SIG-M5 treated with dmso at 0.1 percent for 504 hours (cell line): ENCODE measurements around the gene INSYN1.
"Not testable (repeated sequence)": the region's sequence is repeated elsewhere in the genome, so short reads cannot be mapped to it uniquely, and the experiment has no call there.

Experiments
- DNase-seq: peaks from one replicate; lab custom pipeline; 2025; ENCODE audit not compliant: unreplicated experiment; lab: John Stamatoyannopoulos, UW

The INSYN1 gene

DNA sequence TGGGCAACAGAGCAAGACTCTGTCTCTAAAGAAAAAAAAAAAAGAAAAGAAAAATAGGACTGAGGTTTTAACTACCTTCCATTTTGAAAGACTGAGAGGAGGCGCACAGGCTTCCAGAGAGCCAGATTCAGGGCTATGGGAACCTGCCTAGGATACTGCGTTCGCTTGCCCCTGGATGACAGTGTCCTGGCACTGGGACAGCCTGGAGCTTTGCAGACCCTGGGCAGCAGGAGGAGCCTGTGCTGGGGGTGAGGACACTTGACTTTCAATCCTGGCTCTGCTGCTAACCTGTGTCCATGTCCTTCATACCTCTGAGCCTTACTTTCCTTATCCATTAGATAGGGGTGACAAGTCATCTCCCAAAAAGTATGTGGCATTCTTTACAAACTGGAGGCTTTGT is 37.7 kb downstream of the INSYN1 start:
- DNase-seq, result no peak

DNA sequence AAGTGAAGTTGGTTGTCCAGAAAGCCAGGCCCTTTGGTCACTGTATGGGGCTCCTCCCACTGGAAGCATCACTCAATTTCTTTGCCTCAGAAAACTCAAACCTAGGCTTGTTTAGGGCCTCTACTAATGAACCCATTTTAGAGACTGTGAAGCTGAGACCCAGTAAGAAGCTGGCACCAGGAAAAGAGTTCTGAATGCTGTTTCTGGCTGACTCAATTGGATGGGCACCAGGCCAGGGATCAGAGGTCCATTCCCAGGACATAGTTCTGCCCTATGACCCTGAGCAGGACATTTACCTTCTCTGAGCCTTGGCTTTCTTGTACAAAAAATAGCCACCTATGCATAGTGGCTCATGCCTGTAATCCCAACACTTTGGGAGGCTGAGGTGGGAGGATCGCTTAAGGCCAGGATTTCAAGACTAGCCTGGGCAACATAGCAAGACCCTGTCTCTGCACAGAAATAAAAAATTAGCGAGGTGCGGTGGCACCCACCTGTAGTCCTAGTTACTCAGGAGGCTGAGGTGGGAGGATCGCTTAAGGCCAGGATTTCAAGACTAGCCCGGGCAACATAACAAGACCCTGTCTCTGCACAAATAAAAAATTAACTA is 38.4 kb downstream of the INSYN1 start:
- no peak for DNase-seq

DNA sequence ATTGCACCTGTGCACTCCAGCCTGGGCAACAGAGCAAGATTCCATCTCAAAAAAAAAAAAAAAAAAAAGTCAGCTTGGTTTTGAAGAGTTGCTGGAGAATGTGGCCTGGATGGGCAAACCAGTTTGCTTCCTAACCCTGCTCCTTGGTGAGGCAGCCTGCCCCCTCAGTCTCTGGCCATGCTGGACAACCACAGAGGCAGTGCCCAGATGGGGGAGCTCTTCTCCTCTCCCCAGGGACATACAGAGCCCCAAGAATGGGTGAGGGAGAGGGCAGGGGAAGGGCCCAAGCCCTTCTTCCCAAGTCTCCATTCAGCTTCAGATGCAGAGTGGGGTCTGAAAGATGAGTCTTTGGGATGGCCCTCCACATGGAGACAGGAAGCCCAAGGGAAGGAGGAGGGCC is 41.0 kb downstream of the INSYN1 start:
- peak; percentile 22 for DNase-seq

DNA sequence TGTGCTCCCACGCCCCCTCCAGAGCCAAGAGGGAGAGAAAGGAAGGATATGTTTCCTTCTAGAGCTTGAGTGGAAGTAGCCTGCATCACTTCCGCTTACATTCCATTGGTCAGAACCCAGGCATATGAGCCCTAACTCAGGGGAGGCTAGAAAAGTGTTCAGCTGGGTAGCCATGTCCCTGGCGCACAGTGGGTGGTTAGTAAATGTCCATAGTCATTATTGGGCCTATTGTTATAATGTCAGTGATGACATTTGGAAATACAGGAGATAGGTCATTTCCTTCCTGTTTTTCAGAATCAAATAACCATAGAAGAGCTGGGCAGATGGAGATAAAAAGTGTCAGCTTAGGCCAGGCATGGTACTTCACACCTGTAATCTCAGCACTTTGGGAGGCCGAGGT is 41.6 kb downstream of the INSYN1 start:
- no peak for DNase-seq

DNA sequence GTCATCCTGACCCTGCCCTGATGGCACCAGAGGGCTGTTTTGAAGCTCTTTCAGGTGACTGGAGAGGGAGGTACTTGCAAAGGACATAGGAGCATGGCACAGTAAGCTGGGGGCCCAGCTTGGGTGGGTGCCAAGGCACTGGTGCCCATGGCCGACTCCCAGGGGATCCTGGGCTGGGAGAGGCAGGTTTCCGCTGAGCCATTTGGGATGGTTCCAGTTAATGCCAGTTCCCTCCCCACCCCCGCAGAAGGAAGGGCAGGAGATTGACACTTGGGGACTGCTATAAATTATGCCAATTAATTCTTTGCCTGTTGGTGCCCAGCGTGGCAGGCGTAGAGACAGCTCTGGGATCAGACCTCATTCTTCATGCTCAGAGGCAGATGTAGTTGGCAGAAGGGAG is 42.8 kb downstream of the INSYN1 start:
- no peak for DNase-seq

DNA sequence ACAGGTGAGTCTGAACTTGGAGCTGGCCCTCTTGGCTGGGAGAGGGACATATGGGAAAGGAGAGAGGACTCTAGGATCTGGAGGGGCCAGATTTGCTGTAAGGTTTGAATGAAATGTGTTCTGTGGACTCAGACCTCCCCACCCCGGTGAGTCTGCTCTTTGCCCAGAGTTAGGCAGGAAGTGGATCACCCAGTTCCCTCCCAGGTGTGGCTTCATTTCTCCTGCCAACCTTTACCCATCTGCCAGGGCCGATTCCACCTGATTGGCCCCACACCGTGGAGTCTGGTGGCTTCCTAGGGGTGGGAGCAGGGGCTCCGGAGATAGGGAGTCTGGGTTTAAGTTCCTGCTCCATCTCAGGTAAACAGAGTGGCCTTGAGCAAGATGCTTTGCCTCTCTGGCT is 43.5 kb downstream of the INSYN1 start:
- DNase-seq, result no peak

DNA sequence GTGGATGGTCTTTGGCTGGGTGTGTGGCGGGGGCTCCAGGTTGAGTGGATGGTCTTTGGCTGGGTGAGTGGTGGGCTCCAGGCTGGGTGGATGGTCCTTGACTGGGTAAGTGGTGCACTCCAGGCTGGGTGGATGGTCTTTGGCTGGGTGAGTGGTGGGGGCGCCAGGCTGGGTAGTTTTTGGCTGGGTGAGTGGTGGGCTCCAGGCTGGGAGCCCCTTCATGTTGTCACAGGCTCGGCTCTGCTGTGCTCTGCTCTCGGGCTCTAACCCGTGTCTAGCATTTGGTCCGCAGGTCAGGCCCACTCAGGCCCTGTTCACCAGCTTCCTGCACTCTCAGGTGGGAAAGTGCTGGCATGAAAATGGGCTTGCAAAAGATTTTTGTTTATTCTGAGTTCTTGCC is 43.9 kb downstream of the INSYN1 start:
- DNase-seq, result no peak

DNA sequence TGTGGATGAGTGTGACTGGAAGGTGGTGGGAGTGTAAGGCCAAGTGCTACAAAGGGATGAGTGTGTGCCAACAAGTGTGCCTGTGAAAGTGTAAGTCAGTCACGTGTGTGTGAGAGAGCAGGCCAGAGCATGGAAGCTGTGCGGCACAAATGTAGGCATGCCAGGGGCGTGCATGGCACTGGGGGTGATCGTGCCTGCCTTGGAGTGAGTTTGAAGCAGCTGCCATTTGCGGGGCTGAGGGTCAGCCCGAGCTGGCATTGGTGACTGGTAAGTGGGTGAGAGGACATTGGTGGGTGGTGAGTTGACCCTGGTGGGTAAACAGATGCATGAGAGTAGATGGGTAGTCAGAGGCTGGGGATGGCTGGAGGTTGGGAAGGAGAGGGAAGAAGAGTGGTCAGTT is 44.5 kb downstream of the INSYN1 start:
- DNase-seq, result no peak

DNA sequence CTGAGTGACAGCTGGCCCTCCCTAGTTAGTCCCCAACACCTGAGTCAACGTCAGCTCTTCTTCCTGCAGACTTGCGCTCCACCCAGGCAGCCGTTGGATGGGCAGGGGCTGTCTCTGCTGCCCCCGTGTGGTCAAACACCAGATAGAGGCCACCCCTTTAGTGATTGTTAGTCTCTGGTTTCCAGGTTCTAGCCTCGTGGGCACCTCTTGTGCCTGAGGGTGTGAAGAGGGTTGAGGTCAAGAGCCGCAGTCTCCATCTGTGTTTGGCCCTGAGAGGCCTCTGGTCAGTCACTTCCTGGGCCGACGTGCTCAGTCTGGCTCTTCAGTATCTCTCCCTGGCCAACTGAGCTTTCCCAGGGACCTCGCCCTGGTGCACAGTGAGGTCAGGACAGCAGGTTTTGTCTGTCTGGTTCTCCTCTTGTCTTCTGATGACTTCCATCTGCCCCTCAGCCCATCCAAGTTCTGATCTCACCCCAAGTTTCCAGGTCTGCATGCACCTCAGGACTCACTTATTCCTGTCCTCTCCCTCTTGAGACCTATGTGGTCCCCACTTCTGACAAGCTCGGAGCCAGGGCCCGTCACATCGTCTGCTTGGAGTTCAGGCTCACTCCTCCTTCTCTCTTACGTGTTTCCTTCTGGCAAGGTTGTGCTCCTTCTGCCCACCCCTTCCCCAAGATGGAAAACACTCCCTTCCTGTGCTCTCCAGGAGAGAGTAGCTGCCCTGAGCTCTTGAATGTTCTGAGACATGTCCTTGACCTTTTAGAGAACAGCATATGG is 48.1 kb downstream of the INSYN1 start:
- peak; percentile 52 for DNase-seq

DNA sequence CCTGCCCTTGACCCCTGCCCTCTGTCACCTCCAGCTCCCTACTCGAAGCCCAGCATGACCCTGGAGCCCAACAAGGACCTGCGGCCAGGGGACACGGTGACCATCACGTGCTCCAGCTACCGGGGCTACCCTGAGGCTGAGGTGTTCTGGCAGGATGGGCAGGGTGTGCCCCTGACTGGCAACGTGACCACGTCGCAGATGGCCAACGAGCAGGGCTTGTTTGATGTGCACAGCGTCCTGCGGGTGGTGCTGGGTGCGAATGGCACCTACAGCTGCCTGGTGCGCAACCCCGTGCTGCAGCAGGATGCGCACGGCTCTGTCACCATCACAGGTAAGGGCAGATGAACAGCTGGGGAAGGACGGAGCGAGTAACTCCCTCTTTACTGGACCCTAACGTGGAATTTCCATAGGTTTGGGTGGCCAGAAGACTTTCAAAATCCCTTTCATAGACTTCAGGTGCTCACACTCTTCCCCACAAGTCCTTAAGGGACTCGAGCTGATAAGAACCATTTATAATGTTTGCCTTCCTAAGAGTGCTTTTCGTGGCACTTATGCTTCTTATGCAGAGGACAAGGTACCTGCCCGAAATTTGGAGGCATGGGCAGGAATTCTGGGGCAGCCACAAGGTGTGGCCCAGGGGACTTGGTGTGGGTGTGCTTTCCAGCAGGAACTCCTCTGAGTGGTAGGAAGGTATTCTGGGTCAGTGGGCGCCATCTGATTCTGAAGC is 48.8 kb downstream of the INSYN1 start:
- not testable (repeated sequence) for DNase-seq

DNA sequence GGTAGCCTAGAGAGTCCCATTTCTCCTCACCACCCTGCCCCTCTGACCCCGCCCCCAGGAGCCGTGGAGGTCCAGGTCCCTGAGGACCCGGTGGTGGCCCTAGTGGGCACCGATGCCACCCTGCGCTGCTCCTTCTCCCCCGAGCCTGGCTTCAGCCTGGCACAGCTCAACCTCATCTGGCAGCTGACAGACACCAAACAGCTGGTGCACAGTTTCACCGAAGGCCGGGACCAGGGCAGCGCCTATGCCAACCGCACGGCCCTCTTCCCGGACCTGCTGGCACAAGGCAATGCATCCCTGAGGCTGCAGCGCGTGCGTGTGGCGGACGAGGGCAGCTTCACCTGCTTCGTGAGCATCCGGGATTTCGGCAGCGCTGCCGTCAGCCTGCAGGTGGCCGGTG is 49.5 kb downstream of the INSYN1 start:
- not testable (repeated sequence) for DNase-seq

DNA sequence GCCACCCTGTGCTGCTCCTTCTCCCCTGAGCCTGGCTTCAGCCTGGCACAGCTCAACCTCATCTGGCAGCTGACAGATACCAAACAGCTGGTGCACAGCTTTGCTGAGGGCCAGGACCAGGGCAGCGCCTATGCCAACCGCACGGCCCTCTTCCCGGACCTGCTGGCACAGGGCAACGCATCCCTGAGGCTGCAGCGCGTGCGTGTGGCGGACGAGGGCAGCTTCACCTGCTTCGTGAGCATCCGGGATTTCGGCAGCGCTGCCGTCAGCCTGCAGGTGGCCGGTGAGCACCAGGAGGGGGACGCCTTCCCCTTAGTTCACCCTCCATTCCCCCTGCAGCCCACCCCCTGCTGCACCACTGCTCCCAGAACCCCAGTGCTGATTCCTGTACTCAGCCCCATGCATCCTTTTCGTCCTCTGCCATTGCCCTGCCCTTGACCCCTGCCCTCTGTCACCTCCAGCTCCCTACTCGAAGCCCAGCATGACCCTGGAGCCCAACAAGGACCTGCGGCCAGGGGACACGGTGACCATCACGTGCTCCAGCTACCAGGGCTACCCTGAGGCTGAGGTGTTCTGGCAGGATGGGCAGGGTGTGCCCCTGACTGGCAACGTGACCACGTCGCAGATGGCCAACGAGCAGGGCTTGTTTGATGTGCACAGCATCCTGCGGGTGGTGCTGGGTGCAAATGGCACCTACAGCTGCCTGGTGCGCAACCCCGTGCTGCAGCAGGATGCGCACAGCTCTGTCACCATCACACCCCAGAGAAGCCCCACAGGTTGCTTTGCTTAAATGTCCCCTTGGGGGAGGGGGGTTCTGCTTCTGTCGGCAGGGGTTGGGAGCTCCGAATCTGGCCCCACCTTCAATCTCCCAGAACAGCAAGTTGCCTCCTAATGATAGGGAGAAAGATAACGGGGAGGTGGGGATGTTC is 50.6 kb downstream of the INSYN1 start:
- not testable (repeated sequence) for DNase-seq

DNA sequence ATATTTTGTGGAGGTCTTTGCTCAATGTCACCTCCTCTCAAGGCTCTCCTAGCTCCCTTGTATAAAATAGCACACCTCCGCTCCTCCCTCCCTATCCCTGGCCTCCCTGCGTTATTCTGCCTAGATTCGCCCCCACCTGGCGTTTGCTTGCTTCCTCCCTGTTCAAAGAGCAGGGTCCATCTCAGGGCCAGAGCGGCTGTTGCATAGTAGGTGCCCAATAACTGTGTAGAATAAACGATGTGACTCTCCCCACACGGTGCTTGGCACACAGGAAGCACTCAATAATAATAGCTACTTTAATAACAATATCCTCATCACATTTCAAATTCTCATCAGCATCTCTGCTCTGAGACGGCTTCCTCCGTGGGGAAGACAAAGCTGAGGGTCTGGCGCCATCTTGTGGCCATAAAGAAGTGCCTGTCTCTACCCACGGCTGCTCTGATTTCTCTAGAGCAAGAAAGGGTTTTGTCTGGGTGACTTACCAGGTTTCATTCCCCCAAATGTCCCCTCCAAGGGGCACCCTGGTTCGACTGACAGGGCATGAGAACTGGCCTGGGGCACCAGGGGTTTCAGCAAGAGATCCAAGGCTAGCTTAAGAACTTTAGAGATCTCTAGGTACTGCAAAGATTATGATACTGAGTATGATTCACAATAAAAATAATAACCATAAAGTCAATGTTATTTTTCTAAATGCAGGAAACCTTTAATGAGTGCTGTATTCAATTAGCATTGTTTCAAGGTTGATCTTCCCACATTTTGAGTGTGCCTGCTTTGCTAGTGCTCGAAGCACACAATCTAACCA is 52.9 kb downstream of the INSYN1 start:
- peak; percentile 72 for DNase-seq

DNA sequence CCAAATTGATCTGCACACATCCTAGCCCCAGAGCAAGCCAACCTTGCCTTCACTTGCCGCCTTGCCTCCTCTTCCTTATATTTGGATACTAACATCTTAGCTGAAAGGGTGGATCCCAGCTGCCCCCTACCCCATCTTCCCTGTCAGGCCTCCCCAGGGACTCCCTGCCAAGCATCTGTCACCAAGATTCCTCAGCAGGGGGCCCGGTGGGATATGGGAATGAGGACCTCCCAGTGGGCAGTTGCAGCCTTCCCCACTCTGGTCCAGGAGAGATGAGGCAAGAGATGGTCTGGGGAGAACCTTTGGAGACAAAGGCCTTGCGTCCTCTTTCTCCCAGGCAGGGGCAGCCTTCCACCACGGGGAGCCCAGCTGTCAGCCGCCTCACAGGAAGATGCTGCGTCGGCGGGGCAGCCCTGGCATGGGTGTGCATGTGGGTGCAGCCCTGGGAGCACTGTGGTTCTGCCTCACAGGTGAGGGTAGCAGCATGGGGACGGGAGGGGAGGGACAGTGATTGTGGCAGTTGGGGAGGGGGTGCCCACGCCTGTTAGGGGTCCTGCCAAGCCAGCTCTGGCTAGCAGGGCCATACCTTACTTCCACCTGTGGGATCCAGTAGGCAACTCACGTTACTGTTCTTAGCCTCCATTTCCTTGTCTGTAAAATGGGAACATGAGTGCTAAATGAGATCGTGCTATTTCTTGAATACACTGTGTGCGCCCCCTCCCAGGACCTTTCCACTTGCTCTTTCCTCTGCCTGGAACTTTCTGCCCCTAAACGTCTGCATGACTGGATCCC is 53.7 kb downstream of the INSYN1 start:
- DNase-seq, result no peak

DNA sequence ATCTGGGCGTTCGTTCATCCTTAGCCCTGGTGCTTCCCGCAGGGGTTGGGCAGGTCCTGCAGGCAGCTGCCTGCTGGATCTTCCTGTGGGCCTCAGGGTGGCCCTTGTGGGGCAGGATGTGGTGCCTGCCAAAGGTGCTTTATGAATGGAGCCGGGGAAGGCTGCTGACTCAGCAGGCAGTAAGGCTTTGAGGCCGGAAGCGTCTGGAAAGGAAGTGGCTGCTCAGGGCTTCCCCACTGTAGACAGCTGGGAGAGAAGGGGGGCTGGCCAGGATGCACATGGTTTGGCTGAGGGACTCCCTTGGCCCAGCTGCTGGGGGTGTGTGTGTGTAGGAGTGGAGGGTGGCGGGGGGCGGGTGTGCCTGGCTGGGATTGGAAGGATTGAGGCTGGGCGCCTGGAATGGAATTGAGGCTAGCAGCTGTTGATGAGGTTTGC is 56.1 kb downstream of the INSYN1 start:
- peak; percentile 22 for DNase-seq

DNA sequence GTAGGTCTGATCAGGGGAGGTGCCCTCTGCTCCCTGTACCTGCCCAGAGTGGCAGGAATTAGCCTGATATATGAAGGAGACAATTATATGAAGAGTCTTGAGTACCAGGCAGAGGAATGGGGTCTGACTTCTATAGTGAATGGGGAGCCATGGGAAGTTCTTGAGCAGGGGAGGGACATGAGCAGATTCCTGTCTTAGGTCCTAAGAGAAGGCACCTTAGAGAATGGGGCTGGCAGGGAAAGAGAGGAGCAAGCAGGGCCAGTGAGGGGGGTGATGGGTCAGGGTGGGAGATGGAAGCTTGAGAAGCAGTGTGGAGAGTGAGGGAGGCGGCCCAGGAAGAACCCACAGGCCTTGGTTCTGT is 56.5 kb downstream of the INSYN1 start:
- no peak for DNase-seq

DNA sequence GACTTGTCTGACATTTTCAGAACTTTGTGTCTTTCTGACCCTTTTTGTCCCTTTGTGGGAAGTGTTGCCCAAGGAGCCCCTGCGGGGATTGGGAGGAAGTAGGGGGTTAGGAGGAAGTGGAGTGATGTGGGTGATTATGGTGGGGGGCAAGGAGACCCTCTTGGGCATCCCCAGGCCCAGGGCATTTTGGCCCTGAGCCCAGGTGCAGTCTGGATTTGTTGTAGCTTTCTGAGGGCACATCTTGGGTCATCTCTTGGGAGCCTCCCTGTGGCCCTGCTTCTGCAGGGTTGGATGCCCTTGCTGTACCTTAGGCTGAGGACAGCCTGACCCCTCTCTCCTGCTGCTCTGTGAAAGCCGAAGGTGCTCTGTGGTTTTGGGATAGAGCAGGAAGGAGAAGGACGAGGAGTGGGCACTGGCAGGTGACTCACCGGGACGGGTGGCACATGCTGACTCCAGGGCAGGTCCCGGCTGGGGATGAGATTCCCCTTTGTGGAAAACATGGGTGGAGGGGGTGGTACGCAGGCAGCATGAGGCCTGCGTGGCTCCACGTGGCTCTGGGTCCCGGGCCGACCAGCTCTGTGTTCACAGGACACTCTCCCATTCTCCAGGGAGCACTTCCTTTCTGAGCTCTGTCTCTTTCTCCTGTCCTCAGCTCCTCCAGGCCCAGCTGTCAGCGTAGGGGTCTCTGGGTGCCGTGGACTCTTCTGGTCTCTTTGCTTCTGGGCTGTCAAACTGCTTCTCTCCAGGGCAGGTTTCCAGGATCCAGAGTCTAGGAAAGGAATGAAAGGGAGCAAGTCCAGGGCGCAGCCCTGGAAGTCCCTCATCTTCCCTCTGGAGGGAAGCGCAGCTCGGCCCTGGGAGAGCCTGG is 57.1 kb downstream of the INSYN1 start:
- no peak for DNase-seq

DNA sequence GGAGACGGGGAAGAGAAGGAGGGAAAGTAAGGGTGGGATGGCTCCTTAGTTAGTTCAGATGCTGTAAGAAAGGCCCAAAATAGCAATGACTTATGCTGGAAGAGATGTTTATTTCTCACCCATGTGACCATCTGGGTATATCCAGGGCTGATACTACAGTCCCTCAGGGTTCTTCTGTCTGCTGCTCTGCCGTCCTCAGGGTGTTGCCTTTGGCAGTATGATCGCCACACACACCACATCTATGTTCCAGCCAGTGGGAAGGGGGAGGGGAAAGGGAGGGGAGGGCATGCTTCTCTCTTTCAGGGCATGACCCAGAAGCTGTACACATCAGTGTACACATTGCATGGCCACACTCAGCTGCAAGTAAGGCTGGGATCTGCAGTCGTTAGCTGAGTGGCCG is 58.7 kb downstream of the INSYN1 start:
- no peak for DNase-seq

DNA sequence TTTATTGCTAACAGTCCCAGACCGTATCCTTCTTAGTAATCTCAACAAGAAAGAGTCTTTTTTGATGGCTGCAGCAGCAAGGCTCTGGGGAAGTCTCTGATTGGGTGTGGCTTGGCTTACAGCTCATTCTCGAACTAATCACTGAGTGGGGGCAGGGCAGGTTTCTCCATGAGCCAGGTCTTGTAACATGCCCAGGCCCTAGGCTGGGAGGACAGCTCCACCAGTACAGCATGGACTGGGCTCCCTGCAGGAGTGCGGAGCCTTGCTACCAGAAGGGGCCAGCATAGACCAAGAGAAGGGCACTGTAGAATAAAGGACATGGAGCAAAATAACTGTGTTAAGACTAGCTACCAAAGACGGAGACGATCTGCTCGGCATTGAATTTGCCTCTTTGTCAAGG is 61.8 kb downstream of the INSYN1 start:
- DNase-seq, result no peak
